BE2C (cell line): Measurements from ENCODE around the gene CLDN20.

Experiments used
- DNase-seq: peaks from one replicate; pipeline ENCODE4 v3.0.0-alpha.2; 2020
- H3K27me3 ChIP-seq: fragments of 250-450 bp; sonication (Bioruptor Pico); 2 replicates; pipeline ENCODE4 v1.5.1; 2020; ENCODE audit warnings: mild to moderate bottlenecking
- H3K36me3 ChIP-seq: fragments of 250-450 bp; sonication (Bioruptor Pico); 2 replicates; pipeline ENCODE4 v1.5.1; 2020; ENCODE audit warnings: mild to moderate bottlenecking
- H3K4me1 ChIP-seq: fragments of 250-450 bp; sonication (Bioruptor Pico); 2 replicates; pipeline ENCODE4 v1.5.1; 2020
- H3K4me3 ChIP-seq: 2 replicates; pipeline ENCODE4 v1.5.1; 2011; ENCODE audit warnings: low read depth, low read length
- H3K9me3 ChIP-seq: fragments of 250-450 bp; sonication (Bioruptor Pico); 2 replicates; pipeline ENCODE4 v1.5.1; 2020
- CTCF ChIP-seq: IDR thresholded peaks from 2 replicates; pipeline ENCODE4 v1.5.1; 2012; ENCODE audit warnings: mild to moderate bottlenecking, low read depth, low read length

Gene CLDN20

DNA sequence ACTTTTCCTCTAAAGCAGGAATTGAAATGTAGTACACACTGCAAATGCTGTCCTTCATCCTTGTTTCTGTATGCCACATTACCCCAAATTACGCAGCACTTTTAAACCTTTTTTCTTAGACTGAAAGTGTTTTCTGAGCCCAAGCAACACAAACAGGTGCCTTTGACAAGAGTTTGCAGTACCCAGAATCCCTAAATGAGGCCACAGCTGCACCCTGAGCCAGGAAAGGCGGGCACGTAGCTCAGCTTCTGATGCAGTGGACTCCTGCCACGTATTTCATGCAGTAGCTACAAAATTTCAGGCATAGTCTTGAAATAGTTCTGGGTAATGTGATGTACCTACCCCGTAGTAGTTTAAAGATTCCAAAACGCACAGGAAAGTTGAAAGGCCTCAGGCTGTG is 31.0 kb upstream of the CLDN20 start:
- TF ChIP-seq CTCF, result no peak
- Histone ChIP-seq H3K4me3 (no peak overlapping the region), H3K36me3 (no peaks in the 10 kb centered on the region), H3K27me3 (no peaks in the 10 kb centered on the region), H3K9me3 (no peaks in the 10 kb centered on the region), H3K4me1 (no peaks in the 10 kb centered on the region)
- no peak for DNase-seq

DNA sequence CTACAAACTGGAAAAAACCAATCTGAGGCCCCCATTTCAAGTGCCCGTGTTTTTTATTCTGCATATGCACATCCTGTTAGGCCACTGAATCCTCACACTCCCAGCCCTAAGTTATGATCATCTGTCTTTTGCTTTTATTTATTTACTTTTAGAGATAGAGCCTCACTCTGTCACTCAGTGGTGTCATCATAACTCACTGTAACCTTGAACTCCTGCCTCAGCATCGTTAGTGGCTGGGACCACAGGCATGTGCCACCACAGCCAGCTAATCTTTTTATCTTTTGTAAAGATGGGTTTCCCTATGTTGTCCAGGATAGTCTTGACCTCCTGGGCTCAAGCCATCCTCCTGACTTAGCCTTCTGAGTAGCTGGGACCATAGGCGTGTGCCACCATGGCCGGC is 29.6 kb upstream of the CLDN20 start:
- Histone ChIP-seq H3K36me3 (no peaks in the 10 kb centered on the region), H3K9me3 (no peaks in the 10 kb centered on the region), H3K27me3 (no peaks in the 10 kb centered on the region), H3K4me1 (no peaks in the 10 kb centered on the region), H3K4me3 (no peak overlapping the region)
- no peak for TF ChIP-seq CTCF
- no peak for DNase-seq

- Histone ChIP-seq H3K9me3 (no peaks in the 10 kb centered on the region), H3K4me1 (no peaks in the 10 kb centered on the region)
- DNase-seq, result no peak
These were observed 29.1 kb upstream of the CLDN20 start for GRCh38 chr6:155234687-155235086.

GRCh38 chr6:155235087-155235486 is 28.7 kb upstream of the CLDN20 start:
- Histone ChIP-seq H3K4me1 (no peaks in the 10 kb centered on the region), H3K27me3 (no peaks in the 10 kb centered on the region), H3K9me3 (no peaks in the 10 kb centered on the region), H3K36me3 (no peaks in the 10 kb centered on the region), H3K4me3 (no peak overlapping the region)
- TF ChIP-seq CTCF, result no peak
- DNase-seq, result no peak

More at GRCh38 chr6:155234687-155235086, 29.1 kb upstream of the CLDN20 start:
- Histone ChIP-seq H3K27me3 (no peaks in the 10 kb centered on the region), H3K4me3 (no peak overlapping the region), H3K36me3 (no peaks in the 10 kb centered on the region)
- no peak for TF ChIP-seq CTCF

DNA sequence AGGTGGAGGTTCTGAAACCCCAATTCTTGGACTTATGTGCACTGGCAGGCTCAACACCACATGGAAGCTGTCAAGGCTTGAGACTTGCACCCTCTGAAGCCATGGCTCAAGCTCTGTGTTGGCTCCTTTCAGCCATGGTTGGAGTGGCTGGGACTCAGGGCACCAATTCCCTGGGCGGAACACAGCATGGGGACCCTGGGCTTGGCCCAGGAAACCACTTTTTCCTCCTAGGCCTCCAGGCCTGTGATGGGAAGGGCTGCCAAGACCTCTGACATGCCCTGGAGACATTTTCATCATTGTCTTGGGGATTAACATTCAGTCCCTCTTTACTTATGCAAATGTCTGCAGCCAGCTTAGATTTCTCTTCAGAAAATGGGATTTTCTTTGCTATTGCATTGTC is 26.2 kb upstream of the CLDN20 start:
- H3K9me3 ChIP-seq, result no peaks in the 10 kb centered on the region
- H3K27me3 ChIP-seq, result no peaks in the 10 kb centered on the region
- no peak overlapping the region for H3K4me3 ChIP-seq
- H3K36me3 ChIP-seq, result no peaks in the 10 kb centered on the region
- no peak for DNase-seq
- no peaks in the 10 kb centered on the region for H3K4me1 ChIP-seq
- TF ChIP-seq CTCF, result no peak

- H3K4me1 ChIP-seq, result no peaks in the 10 kb centered on the region
- H3K36me3 ChIP-seq, result no peaks in the 10 kb centered on the region
- DNase-seq, result no peak
- no peak for TF ChIP-seq CTCF
- H3K27me3 ChIP-seq, result no peaks in the 10 kb centered on the region
- H3K9me3 ChIP-seq, result no peaks in the 10 kb centered on the region
- no peak overlapping the region for H3K4me3 ChIP-seq
These were observed 22.8 kb upstream of the CLDN20 start for GRCh38 chr6:155240905-155241600.
